ENCODE results near the gene VSTM2B. TPM values are rescaled to one million over a fixed set of nuclear protein-coding genes. Genes with fewer than 3 reads are reported as not detected.

VSTM2B gene
- polyA plus RNA-seq, 1 of the 3 experiments (the other 2 are of a cell fraction): not detected

GRCh38 chr19:29550896-29551295, 25.1 kb downstream of the VSTM2B start:
- no peak for DNase-seq
- Histone ChIP-seq H3K27ac (ENCODE audit: low read depth in 2 of 2, low read length in 1 of 2) (no peak overlapping the region), H3F3A (replicated peaks; ENCODE audit: insufficient read depth) (no peaks in the 10 kb centered on the region), H3K79me2 (ENCODE audit: insufficient read depth) (no peaks in the 10 kb centered on the region), H3K9me2 (no peaks in the 10 kb centered on the region), H3K27me3 (ENCODE audit: insufficient read depth) (no peaks in the 10 kb centered on the region), H3K4me1 (ENCODE audit: control insufficient read depth in 1 of 2, insufficient read depth in 2 of 2, low read depth in 1 of 2, low read length in 1 of 2) (no peaks in the 10 kb centered on the region), H3K36me3 (replicated peaks in 1 of 2; ENCODE audit: control insufficient read depth in 1 of 2, insufficient read depth in 2 of 2, low read length in 1 of 2) (no peaks in the 10 kb centered on the region), H4K20me1 (ENCODE audit: insufficient read depth) (no peaks in the 10 kb centered on the region), H3K9ac (no peak overlapping the region), H3K4me3 (ENCODE audit: low read depth in 2 of 2, low read length in 1 of 2) (no peak overlapping the region), H3K9me3 (no peaks in the 10 kb centered on the region), H3K4me2 (no peak overlapping the region), H2AFZ (ENCODE audit: low read depth) (no peak overlapping the region)
- ChIA-PET POLR2A (no interaction called here), CTCF (interaction anchor here (2.0 kb wide), 1 partner anchor 23 kb away, joined by 15 read pairs; no protein-coding TSS in a partner anchor)
- 20% methylated on average over 5 of the region's 5 CpGs for WGBS (ENCODE audit: low lambda C conversion rate)
- TF ChIP-seq NRF1 (IDR thresholded peaks at IDR 0.05; ENCODE audit: low read depth, low read length): no peak
- no peak for TF ChIP-seq TAF1 (IDR thresholded peaks at IDR 0.05; ENCODE audit: borderline replicate concordance, low read depth, low read length)
- TF ChIP-seq NFIC (IDR thresholded peaks at IDR 0.05; ENCODE audit: borderline replicate concordance): no peak
- TF ChIP-seq RCOR1 (IDR thresholded peaks at IDR 0.05; ENCODE audit: low read length): no peak
- no peak for TF ChIP-seq RFX5 (IDR thresholded peaks at IDR 0.05; ENCODE audit: low read length)

GRCh38 chr19:29551774-29552173, 26.0 kb downstream of the VSTM2B start:
- Histone ChIP-seq H3F3A (replicated peaks; ENCODE audit: insufficient read depth) (no peaks in the 10 kb centered on the region), H4K20me1 (ENCODE audit: insufficient read depth) (no peaks in the 10 kb centered on the region), H3K4me3 (ENCODE audit: low read depth in 2 of 2, low read length in 1 of 2) (no peak overlapping the region), H3K9me2 (no peaks in the 10 kb centered on the region), H3K36me3 (replicated peaks in 1 of 2; ENCODE audit: control insufficient read depth in 1 of 2, insufficient read depth in 2 of 2, low read length in 1 of 2) (no peaks in the 10 kb centered on the region), H3K79me2 (ENCODE audit: insufficient read depth) (no peaks in the 10 kb centered on the region), H3K9me3 (no peaks in the 10 kb centered on the region), H3K4me1 (ENCODE audit: control insufficient read depth in 1 of 2, insufficient read depth in 2 of 2, low read depth in 1 of 2, low read length in 1 of 2) (no peaks in the 10 kb centered on the region), H3K9ac (no peak overlapping the region), H2AFZ (ENCODE audit: low read depth) (no peak overlapping the region), H3K27ac (ENCODE audit: low read depth in 2 of 2, low read length in 1 of 2) (no peak overlapping the region), H3K4me2 (no peak overlapping the region), H3K27me3 (ENCODE audit: insufficient read depth) (no peaks in the 10 kb centered on the region)
- ChIA-PET CTCF (no interaction called here), POLR2A (no interaction called here)
- TF ChIP-seq MXI1 (IDR thresholded peaks at IDR 0.05; ENCODE audit: low read depth, low read length) (no peak), RXRA (IDR thresholded peaks at IDR 0.05; ENCODE audit: borderline replicate concordance, low read depth) (no peak), SIN3A (IDR thresholded peaks at IDR 0.05; ENCODE audit: borderline replicate concordance, low read depth, low read length) (no peak), JUND (IDR thresholded peaks at IDR 0.05) (no peak), CHD2 (IDR thresholded peaks at IDR 0.05; ENCODE audit: low read length, partially characterized antibody) (no peak), PBX3 (IDR thresholded peaks at IDR 0.05) (no peak), TCF12 (IDR thresholded peaks at IDR 0.05) (no peak), ZBTB33 (IDR thresholded peaks at IDR 0.05; ENCODE audit: borderline replicate concordance, low read depth) (no peak), NFIC (IDR thresholded peaks at IDR 0.05; ENCODE audit: borderline replicate concordance) (no peak), TEAD4 (IDR thresholded peaks at IDR 0.05; ENCODE audit: borderline replicate concordance, insufficient read depth) (no peak), RAD21 (IDR thresholded peaks at IDR 0.05; ENCODE audit: low read length) (no peak), FOXJ3 (CRISPR knock-in tag; IDR thresholded peaks at IDR 0.05) (no peak), CTCF (IDR thresholded peaks at IDR 0.05) (no peak), POLR2AphosphoS5 (IDR thresholded peaks at IDR 0.05; ENCODE audit: low read depth, low read length) (no peak), RFX5 (IDR thresholded peaks at IDR 0.05; ENCODE audit: low read length) (no peak), EP300 (IDR thresholded peaks at IDR 0.05; ENCODE audit: borderline replicate concordance in 1 of 2, low read depth in 1 of 2, low read length in 1 of 2) (no peak), MAX (IDR thresholded peaks at IDR 0.05; ENCODE audit: low read depth) (no peak)
- no peak for DNase-seq
- WGBS (ENCODE audit: low lambda C conversion rate): 5% methylated on average over 3 of the region's 3 CpGs
